NCI-H1436 (cell line): Measurements from ENCODE around the gene KRTAP19-8.

ENCODE experiments used
- DNase-seq: peaks from one replicate; lab custom pipeline; 2025; lab: John Stamatoyannopoulos, UW

Gene KRTAP19-8, protein sequence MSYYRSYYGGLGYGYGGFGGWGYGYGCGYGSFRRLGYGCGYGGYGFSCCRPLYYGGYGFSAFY

DNA sequence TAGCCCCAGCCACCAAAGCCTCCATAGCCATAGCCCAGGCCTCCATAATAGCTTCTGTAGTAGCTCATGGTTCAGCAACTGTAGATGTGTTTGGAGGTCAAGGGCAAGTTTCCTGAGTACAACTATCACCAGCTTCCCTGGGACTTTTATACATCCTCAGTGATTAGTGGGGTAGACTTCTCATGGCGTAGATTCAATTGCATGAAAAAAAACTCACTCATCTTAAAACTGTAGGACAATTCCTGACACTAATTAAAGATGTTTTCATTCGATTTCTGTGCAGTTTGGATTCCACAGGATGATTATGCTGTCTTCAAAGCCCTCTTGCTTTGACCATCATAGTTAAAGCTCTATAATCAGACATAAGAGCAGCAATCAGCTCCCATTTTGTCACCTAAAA lies at the start of gene KRTAP19-8:
Gene KRTAP19-8, minus strand, starts transcription at position 101 of the 400 bp plus-strand sequence. Its CDS starts 33 bp downstream, at position 68.
- DNase-seq = no peak

DNA sequence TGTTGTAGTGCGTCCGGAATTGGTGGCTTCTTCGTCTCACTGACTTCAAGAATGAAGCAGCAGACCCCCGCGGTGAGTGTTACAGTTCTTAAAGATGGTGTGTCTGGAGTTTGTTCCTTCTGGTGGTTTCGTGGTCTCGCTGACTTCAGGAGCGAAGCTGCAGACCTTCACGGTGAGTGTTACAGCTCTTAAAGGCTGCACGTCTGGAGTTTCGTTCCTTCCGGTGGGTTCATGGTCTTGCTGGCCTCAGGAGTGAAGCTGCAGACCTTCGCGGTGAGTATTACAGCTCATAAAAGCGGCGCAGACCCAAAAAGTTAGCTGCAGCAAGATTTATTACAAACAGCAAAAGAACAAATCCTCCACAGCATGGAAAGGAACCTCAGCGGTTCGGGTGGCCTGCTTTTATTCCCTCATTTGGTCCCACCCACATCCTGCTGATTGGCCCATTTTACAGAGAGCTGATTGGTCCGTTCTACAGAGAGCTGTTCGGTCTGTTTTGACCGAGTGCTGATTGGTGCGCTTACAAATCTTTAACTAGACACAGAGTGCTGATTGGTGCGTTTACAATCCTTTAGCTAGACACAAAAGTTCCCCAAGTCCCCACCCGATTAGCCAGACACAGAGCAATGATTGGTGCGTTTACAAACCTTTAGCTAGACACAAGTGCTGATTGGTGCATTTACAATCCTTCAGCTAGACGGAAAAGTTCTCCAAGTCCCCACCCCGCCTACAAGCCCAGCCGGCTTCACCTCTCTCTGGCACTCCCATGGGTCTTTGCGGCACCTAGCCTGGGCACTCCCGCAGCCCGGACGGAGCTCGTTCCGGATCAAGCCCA lies 49.6 kb upstream of the KRTAP19-8 start:
- no peak for DNase-seq

DNA sequence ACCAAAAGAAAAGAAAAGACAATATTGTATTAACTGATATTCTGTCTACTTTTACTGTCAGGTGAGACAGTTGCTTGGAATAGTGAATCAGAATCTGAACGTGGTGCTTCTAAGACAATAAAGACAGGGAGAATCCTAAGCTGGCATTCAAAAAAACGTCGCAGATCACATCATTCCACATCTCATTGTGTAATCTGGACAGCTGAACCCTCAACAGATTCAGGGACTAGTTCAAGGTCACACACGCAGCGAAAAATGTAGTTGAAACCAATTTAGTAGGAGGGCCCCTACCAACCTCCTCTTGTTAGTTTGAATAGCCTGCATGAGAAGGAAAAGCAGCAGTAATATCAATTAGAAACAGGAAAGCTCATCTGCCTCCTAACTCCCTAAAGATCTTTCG lies 46.4 kb upstream of the KRTAP19-8 start:
- DNase-seq = no peak

DNA sequence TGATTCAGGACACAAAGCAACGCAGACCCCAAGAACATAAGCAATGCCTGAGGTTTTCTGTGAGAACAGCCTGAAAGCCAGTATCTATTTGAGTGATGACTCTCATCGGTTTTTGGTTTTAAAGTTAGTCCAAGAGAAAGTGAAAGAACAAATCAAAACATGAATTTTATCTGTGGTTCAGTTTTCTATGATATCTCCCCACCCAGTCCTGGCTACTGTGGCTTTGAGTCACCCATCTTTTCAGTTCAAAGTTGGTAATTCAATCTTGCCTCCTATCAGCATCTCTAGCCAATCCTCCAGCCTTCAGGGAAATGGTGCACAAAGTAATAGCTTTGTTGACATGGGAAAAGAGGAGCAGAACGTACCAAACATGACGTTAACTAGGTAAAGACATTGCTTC lies 40.5 kb upstream of the KRTAP19-8 start:
- DNase-seq = no peak

DNA sequence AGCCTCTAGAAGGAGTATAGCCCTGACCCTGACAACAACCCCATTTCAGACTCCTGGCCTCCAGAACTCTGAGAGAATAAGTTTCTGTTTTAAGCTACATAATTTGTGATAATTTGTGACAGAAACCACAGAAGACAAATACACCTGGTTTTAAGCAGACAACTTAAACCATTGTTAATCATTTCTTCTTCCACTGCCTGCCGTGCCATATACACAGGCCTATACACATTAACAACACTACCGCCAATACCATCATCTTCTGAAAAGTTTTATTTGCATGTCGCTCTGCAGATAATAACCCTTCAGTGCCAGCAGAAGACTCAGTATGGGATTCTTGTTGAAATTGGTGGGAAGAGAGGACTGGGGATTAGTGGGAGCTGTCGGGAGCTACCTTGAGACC lies 39.9 kb upstream of the KRTAP19-8 start:
- no peak for DNase-seq

DNA sequence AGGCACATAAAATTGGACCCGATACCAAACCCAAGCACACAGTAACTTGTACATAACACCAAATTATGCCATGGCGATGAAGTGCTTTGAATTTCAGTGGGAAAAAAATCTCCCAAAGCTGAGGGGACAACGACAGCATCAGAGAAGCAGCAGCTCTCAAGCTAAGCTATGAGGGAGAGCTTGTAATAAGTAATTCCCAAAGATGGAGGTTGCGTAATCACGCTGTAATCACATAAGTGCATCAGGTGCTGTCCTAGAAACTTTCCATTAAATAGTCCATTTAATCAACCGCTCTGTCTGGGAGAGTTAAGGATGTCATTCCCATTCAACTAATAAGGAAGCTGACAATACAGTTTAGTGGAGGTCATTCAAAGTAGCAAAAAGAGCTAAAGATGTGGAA lies 37.6 kb upstream of the KRTAP19-8 start:
- no peak for DNase-seq

DNA sequence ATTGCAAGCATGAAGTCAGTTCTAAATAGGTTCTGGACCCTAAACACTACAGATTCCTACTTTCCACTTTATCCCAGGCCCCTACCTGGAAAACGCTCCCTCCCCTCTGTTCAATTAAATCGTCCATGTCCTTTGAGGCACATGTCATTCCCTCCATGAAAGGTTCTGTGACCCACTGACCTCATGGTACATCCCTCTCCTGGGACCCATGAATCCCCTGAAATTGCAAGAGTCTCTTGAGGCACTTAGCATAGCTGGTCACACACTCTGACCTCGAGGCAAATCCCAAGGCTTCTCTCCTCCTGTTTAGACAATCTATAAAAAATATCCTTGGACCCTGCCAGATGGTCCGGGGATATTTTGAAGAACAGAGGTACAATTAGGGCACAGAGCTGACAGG lies 34.3 kb upstream of the KRTAP19-8 start:
- DNase-seq = no peak

DNA sequence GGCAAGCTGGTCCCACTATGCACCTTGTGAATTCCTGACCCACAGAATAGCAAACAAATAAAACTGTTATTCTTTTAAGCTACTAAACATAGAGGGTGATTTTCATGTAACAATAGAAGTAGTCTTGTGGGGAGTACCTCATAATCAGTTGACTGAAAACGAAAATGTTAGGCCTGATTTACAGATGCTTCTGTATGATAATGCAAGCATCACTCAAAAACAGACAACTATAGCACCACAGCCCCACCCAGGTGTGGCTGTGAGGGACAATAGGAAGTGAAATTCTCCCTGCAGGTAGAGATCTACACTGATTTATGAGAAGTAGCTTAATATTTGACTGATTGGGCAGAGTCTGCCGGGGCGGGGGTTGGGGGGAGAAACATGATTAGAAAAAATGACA lies 26.5 kb upstream of the KRTAP19-8 start:
- no peak for DNase-seq

DNA sequence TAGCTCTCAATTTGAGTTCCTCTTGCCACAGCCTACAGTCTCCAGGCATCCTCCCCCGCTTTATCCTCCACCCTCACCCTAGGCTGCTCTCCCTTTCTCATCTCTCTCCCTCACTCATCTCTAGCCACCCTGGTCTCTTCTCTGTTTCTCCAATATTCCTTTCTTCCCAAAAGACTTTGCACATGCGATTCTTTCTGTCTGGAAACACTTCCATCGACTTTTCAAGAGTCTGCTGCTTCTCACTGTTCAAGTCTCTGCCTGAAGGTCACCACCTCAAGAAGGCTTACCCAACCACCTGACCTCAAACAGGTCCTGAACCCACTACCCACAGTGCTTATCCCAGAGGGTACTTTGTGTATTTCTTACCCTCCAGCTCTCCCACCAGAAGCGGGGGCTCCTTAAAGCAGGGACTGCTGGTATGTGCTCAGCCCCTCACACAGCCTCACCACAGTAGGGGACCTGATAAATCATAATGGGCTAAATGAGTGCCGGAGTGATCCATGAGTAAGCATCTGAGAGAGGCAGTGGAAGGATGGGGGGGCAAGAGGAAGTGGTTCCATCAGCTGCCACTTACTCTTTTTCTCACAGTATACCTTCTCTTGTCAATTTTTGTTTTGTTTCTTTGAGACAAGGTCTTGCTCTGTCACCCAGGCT lies 14.3 kb upstream of the KRTAP19-8 start:
- no peak for DNase-seq

DNA sequence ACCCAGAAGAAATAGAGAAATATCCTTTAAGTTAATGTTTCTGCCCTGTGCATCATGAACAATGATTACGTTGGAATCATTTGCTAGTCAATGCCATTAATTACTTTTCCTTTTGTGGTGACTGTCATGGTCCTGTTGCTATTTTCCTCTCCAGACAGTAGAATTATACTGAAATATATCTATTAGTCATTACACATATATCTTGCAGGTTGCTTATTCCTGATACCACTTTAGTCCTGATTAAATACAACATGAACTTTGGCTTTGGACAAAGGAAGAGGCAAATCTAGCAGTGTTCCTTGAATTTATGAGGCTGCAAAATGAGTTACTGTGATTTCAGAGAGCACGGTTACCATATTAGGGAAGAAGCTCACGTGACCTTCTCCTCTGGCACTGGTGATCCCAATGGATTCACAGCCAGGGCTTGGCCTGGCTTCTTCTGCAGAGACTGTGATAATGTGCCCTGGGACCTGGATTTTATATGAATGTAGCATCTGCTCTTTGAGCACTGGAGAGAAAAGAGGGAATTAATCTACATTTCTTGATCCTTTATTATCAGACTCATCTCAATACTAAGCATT lies 12.4 kb upstream of the KRTAP19-8 start:
- no peak for DNase-seq

DNA sequence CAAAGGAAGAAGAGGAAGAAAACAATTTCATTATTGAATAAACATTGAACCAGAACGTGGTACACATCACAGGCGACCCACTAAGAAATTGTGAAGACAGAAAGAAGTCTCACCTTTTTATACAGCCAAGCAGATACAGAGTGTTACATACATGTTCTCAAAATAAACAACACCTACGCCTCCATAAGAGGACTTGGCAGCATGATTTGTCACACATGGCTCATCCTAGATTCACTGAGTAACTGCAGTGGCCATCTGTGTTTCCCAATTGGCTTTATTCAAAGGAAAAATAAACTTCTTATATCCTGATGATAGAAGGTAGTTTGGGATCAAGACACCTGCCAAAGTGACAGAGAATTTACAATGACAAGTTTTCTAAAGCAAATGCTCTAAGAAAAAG lies 7.6 kb upstream of the KRTAP19-8 start:
- no peak for DNase-seq

DNA sequence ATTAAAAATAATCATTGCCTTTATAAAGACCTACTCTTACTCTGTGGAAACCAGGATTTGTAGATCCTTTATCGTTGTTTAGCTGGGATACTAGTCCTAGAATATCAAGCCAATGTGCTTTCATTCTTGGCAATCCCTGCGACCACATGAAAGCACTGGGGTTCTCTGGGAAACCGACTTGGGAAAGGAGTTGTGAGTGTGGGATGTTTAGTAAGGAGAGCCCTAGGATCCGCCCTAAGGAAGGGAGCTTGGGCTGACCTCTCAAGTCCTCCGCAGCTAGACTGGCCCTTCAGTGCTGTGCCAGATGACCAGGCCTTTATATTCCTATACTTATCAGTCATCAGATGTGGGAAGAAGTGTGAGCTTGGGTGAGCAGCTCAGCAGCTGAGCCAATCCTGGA lies 5.2 kb upstream of the KRTAP19-8 start:
- no peak for DNase-seq

DNA sequence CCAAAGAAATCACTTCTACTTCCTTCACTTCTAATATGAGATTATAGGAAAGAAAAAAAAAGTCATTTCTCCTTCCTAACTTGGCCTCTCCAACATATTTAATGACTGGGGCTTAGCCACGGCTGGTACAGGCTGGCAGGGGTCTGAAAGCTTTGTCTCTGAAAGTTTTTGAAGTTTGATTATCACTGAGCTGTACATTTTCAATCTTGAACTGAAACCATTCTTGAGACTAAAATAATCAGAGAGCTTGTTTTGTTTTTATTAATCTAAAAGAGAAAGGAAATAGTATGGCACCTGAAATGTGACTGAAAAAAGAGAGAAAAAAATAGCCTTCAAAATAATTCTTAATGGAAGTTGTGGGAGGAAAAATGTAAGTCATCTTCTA lies 3.8 kb upstream of the KRTAP19-8 start:
- no peak for DNase-seq

DNA sequence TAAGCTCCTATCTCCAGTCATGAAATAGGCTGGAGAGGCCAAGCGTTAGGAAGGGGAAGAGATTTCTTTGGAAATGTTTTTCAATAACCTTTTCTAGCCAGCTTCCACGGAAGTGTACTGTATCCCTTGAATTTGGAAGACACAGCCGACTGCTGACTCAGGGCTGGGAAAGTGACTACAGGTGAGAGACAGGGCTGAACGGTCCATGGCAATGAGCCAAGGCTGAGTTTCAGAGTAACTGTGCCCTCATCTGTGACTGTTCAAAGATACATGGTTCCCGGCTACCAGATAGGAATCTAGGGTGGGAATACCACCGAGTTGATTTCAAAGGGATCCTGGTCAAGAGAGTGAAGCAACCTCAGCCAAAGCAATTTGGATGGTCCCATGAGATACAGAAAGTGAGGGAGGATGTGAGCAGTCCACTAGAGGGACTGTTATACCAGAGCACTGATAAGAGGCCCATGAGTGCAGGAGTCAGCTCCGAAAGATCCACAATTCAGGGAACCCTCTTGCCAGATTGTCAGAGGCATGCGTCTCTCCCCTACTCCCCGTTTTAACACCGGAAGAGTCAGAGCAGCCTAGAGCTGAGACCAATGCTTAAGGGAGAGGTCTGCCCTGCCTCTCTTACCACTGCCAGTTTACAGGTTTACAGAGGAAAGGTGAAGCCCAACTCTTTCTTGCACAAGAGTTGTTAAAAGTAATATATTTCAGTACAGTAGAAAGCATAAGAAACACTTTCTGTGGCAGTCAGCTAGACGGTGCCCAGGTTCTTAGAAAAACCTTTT lies 3.2 kb upstream of the KRTAP19-8 start:
- no peak for DNase-seq

DNA sequence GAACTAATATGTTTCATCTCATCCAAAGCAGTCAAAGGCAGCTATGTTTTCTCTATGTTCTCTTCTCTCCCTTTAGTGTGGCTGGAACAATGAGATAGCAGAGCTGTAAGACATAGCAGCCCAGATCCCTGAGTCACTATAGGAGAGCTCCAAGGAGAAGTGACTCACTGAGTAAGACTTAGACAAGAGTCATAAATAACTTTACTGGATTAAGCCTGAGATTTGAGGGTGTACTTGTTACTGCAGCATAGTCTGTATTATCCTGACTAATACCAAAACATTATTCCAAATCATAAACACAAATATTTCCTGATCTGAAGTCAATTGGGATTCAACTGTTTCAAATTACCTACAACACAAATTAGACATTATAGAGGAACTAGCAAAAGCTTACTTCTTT lies 3.9 kb downstream of the KRTAP19-8 start:
- DNase-seq = no peak

DNA sequence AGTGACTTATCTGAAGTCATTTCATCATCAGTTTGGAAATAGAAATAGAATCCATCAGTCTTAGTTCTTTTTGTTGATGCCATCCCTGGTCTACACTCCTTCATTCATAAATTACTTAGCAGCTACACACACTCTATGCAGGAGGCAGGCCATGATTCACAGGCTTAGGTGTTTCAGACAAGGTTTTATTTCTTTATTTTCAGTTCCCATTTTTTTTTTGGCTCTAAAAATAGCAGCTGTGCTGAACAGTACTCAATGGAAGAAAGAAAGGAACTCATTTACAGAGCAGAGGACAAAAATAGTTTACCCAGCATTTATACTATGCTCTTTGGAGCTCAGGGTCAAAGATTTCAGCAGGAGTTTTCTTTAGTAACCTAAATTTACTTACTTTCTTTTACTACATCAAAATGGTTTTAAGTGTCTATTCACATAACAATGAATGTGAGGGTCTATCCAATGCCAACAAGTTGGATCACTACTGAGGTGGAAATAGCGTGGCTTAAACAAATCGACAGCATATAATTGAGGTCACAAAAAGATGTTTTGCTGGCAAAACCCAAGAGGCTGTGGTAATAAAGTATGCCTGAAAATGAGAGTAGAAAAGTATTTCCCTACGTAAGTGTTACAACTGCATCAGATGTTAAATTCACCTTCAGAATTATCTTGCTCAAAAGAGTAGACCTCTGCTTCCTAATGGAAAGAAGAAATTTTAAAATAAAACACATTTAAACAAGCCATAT lies 7.7 kb downstream of the KRTAP19-8 start:
- no peak for DNase-seq

DNA sequence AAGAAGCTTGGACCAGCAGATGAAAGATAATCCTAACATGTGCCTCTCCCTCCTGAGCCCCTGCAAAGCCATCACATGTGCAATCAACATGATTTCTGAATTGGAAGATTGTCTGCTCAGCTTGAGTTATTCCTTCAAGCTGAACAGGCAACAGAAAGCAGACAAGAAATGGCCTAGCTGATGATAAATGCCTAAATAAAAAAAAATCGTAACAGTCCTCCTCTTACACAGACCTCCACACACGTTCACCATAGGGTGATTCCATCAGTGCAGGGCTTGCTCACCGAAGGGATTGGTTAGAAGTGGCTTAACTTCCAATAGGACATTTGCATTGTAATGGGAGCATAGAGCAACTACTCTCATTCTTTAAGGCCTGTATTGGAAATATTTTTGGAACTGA lies 14.6 kb downstream of the KRTAP19-8 start:
- DNase-seq = no peak

DNA sequence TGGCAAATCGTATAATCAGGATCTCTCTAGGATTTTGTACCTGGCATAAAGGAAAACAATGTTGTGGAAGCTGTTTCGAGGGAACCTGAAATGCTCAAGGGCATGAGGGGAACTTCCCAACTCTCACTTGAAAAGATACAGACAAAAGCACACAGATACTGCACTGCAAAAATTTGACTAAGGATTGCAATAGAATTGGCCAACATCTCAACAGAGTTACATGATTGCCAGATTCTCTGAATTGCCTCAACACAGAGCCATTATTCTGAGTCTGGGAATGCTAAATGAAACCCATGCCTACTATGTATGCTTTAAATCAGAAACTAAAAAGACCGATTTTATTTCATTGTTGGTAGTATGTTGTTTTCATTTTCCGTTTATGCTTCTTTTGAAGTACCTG lies 16.0 kb downstream of the KRTAP19-8 start:
- DNase-seq = no peak

DNA sequence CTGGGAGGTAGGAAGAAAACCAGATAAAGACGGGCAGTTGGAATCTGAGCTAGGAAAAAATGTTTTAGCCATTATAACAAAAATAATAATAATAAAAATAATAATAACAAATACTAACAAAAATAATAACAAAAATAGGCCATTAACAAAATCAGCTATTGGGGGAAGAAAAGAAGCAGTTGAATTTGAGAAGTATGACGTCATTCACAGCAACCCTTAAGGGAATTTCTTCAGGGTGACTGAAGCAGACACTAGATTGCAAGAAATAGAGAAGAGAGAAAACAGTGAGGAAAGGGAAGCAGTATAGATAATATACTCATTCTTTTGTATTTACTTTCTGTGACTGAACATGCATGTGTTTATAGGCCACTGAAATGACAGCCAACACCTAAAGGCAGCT lies 20.0 kb downstream of the KRTAP19-8 start:
- DNase-seq = no peak

DNA sequence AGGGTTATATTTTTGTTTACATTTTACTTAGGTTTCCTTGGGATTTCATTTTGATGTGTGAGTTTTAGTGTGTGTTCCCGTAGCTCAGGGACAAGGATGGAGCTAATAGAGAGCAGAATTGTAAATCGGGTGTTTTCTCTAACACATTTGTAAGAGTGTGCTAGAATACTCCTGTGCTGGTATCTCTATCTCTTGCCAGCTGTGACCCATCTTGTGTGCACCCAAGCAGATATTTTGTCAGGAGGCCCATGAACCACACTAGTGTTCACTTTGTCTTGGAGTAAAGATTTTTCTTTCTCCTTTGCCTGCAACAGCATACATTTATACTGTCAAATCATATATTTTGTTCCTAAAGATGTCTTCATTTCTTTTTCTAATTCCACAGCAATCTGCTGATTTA lies 23.4 kb downstream of the KRTAP19-8 start:
- DNase-seq = no peak
